ENCODE results near the gene NACC1. TPM values are rescaled to one million over a fixed set of nuclear protein-coding genes. Genes with fewer than 3 reads are reported as not detected.

Gene NACC1
- total RNA-seq, 1 donor from 2014 or later, result 15.6 TPM

Other genes starting within 250 kb of the NACC1 start
- 21.7 TPM for gene DNASE2, start 236.8 kb upstream of the NACC1 start, total RNA-seq (ENCODE audit: insufficient read depth, low replicate concordance)
- 3.1 TPM for gene KLF1, start 231.1 kb upstream of the NACC1 start, total RNA-seq (ENCODE audit: insufficient read depth, low replicate concordance)
- 9.1 TPM for gene GCDH, start 227.1 kb upstream of the NACC1 start, total RNA-seq (ENCODE audit: insufficient read depth, low replicate concordance)
- gene SYCE2, start 199.0 kb upstream of the NACC1 start, total RNA-seq (ENCODE audit: insufficient read depth, low replicate concordance), result not detected
- 40.0 TPM for gene FARSA, start 184.6 kb upstream of the NACC1 start, total RNA-seq (ENCODE audit: insufficient read depth, low replicate concordance)
- gene CALR, start 179.7 kb upstream of the NACC1 start, total RNA-seq (ENCODE audit: insufficient read depth, low replicate concordance), result 404 TPM
- gene RAD23A, start 172.4 kb upstream of the NACC1 start, total RNA-seq (ENCODE audit: insufficient read depth, low replicate concordance), result 18.8 TPM
- 18.3 TPM for gene GADD45GIP1, start 161.0 kb upstream of the NACC1 start, total RNA-seq (ENCODE audit: insufficient read depth, low replicate concordance)
- not detected for gene DAND5, start 148.7 kb upstream of the NACC1 start, total RNA-seq (ENCODE audit: insufficient read depth, low replicate concordance)
- 56.8 TPM for gene NFIX, start 122.8 kb upstream of the NACC1 start, total RNA-seq (ENCODE audit: insufficient read depth, low replicate concordance)
- 13.0 TPM for gene LYL1, start 15.4 kb upstream of the NACC1 start, total RNA-seq (ENCODE audit: insufficient read depth, low replicate concordance)
- gene TRMT1, start 1.5 kb upstream of the NACC1 start, total RNA-seq (ENCODE audit: insufficient read depth, low replicate concordance), result 3.9 TPM
- gene STX10, start 32.1 kb downstream of the NACC1 start, total RNA-seq (ENCODE audit: insufficient read depth, low replicate concordance), result 63.8 TPM
- 26.0 TPM for gene IER2, start 32.1 kb downstream of the NACC1 start, total RNA-seq (ENCODE audit: insufficient read depth, low replicate concordance)

Data from umbilical cord (tissue), 1 donor.